HG03135 (cell line): ENCODE data around the gene ARHGAP26.
A peak's percentile ranks its signal among the peaks of the same experiment; 100 is the strongest.

Experiments
- ATAC-seq: cut with Tn5 transposase; IDR thresholded peaks from one replicate; pipeline ENCODE4 v1.9.1; 2021; ENCODE audit warnings: mild to moderate bottlenecking, moderate library complexity; ENCODE audit not compliant: unreplicated experiment

ARHGAP26 gene

GRCh38 chr5:142782976-142783530 lies 12.9 kb downstream of the ARHGAP26 start:
- no peak for ATAC-seq

GRCh38 chr5:142783601-142784341 lies 13.6 kb downstream of the ARHGAP26 start:
- ATAC-seq: peak; percentile 73

GRCh38 chr5:142784401-142784955 lies 14.3 kb downstream of the ARHGAP26 start:
- ATAC-seq: no peak

GRCh38 chr5:142785206-142785605 lies 15.0 kb downstream of the ARHGAP26 start:
- no peak for ATAC-seq

- no peak for ATAC-seq
Measured at GRCh38 chr5:142789206-142789605, 19.0 kb downstream of the ARHGAP26 start.

- no peak for ATAC-seq
Measured at GRCh38 chr5:142792012-142792864, 22.1 kb downstream of the ARHGAP26 start.

GRCh38 chr5:142792865-142793232 lies 22.7 kb downstream of the ARHGAP26 start:
- ATAC-seq: no peak

- no peak for ATAC-seq
Measured at GRCh38 chr5:142794537-142794936, 24.4 kb downstream of the ARHGAP26 start.

GRCh38 chr5:142795251-142795650 lies 25.1 kb downstream of the ARHGAP26 start:
- no peak for ATAC-seq

- ATAC-seq: no peak
Measured at GRCh38 chr5:142796492-142797109, 26.4 kb downstream of the ARHGAP26 start.

GRCh38 chr5:142797420-142797819 lies 27.2 kb downstream of the ARHGAP26 start:
- ATAC-seq: no peak

- no peak for ATAC-seq
Measured at GRCh38 chr5:142798099-142798770, 28.1 kb downstream of the ARHGAP26 start.

GRCh38 chr5:142800776-142801494 lies 30.8 kb downstream of the ARHGAP26 start:
- peak; percentile 92 for ATAC-seq

- ATAC-seq: no peak
Measured at GRCh38 chr5:142801495-142801871, 31.3 kb downstream of the ARHGAP26 start.

- no peak for ATAC-seq
Measured at GRCh38 chr5:142803428-142804125, 33.4 kb downstream of the ARHGAP26 start.

GRCh38 chr5:142805339-142805738 lies 35.2 kb downstream of the ARHGAP26 start:
- no peak for ATAC-seq

- ATAC-seq: no peak
Measured at GRCh38 chr5:142806841-142807267, 36.7 kb downstream of the ARHGAP26 start.

- no peak for ATAC-seq
Measured at GRCh38 chr5:142807372-142807911, 37.3 kb downstream of the ARHGAP26 start.
